Renal cortex interstitium (tissue), 11 donors: ENCODE data around the gene ERC2. TPM values are rescaled to one million over a fixed set of nuclear protein-coding genes. Genes with fewer than 3 reads are reported as not detected.

ENCODE experiments used
- DNase-seq, 11 donors: peaks; one replicate each; pipeline ENCODE4 v3.0.0-alpha.2; 2013; ENCODE audit warnings: low read depth in 9 of 11, low spot score in 4 of 11; ENCODE audit errors: extremely low read depth in 1 of 11
- polyA plus RNA-seq, 3 donors: library from polyadenylated mRNA; unstranded; fragments of 120-200 nt; gene quantifications; one replicate each; pipeline ENCODE4 v1.2.1, GENCODE V29; 2013; ENCODE audit not compliant: insufficient read length in 3 of 3

The ERC2 gene
- polyA plus RNA-seq, 3 donors: 2.4 to 4.2 (median 3.3) TPM

GRCh38 chr3:55467099-55467498, 1001.2 kb downstream of the ERC2 start:
- no peak for DNase-seq

DNA sequence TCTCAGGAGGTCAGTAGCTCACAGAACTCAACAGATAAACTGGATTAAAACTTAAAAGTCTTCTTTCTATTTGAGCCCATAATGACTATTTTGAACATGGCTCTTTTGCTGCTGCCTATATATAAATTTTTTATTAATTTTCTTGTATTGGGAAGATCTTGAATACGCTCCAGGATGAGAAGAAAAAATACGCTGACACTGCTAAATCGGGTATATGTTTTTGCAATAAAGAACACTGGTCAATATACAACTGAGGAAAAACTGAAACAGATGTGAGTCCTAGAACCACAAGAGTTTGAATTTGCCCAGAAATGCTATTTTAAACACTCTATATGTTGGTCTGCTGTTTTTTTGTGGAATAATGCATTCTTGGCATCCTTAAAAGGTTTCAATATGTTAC, 1001.7 kb downstream of the ERC2 start:
- no peak for DNase-seq

GRCh38 chr3:55461896-55462295, 1006.4 kb downstream of the ERC2 start:
- DNase-seq: no peak

GRCh38 chr3:55459838-55460237, 1008.4 kb downstream of the ERC2 start:
- DNase-seq: no peak

Other genes with a start within 250 kb of the ERC2 start
- 10 to 100 TPM; 30.3 to 57.1 (median 39.6) TPM for gene CCDC66, start 88.7 kb upstream of the ERC2 start, polyA plus RNA-seq
- gene TASOR, start 214.8 kb upstream of the ERC2 start, polyA plus RNA-seq: 10 to 100 TPM; 73.8 to 87.4 (median 77.2) TPM